ENCODE data around the gene APOBEC2. TPM values are rescaled to one million over a fixed set of nuclear protein-coding genes. Genes with fewer than 3 reads are reported as not detected.

APOBEC2 gene
- total RNA-seq, 1 donor from 2014 or later = not detected

GRCh38 chr6:41059556-41059955 lies 6.6 kb downstream of the APOBEC2 start:
- peaks cover 3% of the 10 kb centered on the region for H3K4me1 Mint-ChIP-seq
- no peak overlapping the region for H3K27ac Mint-ChIP-seq
- no peak for ATAC-seq (ENCODE audit: low read depth)
- no peak for TF ChIP-seq CTCF (IDR thresholded peaks at IDR 0.05)
- H3K9me3 Mint-ChIP-seq = no peaks in the 10 kb centered on the region
- ChIA-PET CTCF (no interaction called here), POLR2A (no interaction called here)
- no peaks in the 10 kb centered on the region for H3K27me3 Mint-ChIP-seq
- DNase-seq = no peak
- no peak overlapping the region for H3K4me3 Mint-ChIP-seq
- intact Hi-C loops (cut with micrococcal nuclease) = no loop called here
- peaks cover 55% of the 10 kb centered on the region for H3K36me3 Mint-ChIP-seq (ENCODE audit: low read depth)

GRCh38 chr6:41061196-41061726 lies 8.3 kb downstream of the APOBEC2 start:
- no peak overlapping the region for H3K27ac Mint-ChIP-seq
- intact Hi-C loops (cut with micrococcal nuclease) = no loop called here
- no peaks in the 10 kb centered on the region for H3K4me1 Mint-ChIP-seq
- POLR2A ChIA-PET = no interaction called here
- H3K4me3 Mint-ChIP-seq = no peak overlapping the region
- DNase-seq = no peak
- CTCF ChIA-PET = no interaction called here
- H3K27me3 Mint-ChIP-seq = no peaks in the 10 kb centered on the region
- H3K9me3 Mint-ChIP-seq = no peaks in the 10 kb centered on the region
- peaks cover 62% of the 10 kb centered on the region for H3K36me3 Mint-ChIP-seq (ENCODE audit: low read depth)
- no peak for TF ChIP-seq CTCF (IDR thresholded peaks at IDR 0.05)
- no peak for ATAC-seq (ENCODE audit: low read depth)

- no peak overlapping the region for H3K4me3 Mint-ChIP-seq
- H3K27me3 Mint-ChIP-seq = no peaks in the 10 kb centered on the region
- intact Hi-C loops (cut with micrococcal nuclease) = no loop called here
- DNase-seq (no peak), ATAC-seq (ENCODE audit: low read depth) (no peak)
- TF ChIP-seq CTCF (IDR thresholded peaks at IDR 0.05) = no peak
- ChIA-PET CTCF (no interaction called here), POLR2A (no interaction called here)
- peaks cover 5% of the 10 kb centered on the region for H3K4me1 Mint-ChIP-seq
- H3K9me3 Mint-ChIP-seq = no peaks in the 10 kb centered on the region
- no peak overlapping the region for H3K27ac Mint-ChIP-seq
- H3K36me3 Mint-ChIP-seq (ENCODE audit: low read depth) = peaks cover 70% of the 10 kb centered on the region
These were observed 9.1 kb downstream of the APOBEC2 start for GRCh38 chr6:41062056-41062455.

- peaks cover 85% of the 10 kb centered on the region for H3K36me3 Mint-ChIP-seq (ENCODE audit: low read depth)
- H3K4me1 Mint-ChIP-seq = peaks cover 5% of the 10 kb centered on the region
- CTCF ChIA-PET = interaction anchor here (1.5 kb wide), 1 partner anchor 35 kb away, joined by 3 read pairs; no protein-coding TSS in a partner anchor
These were observed 10.9 kb downstream of the APOBEC2 start for GRCh38 chr6:41063884-41064285.

GRCh38 chr6:41064841-41065240 lies 11.8 kb downstream of the APOBEC2 start:
- H3K27me3 Mint-ChIP-seq = no peaks in the 10 kb centered on the region
- H3K4me1 Mint-ChIP-seq = peaks cover 5% of the 10 kb centered on the region
- H3K4me3 Mint-ChIP-seq = no peak overlapping the region
- no peak overlapping the region for H3K27ac Mint-ChIP-seq
- ChIA-PET CTCF (no interaction called here), POLR2A (no interaction called here)
- intact Hi-C loops (cut with micrococcal nuclease) = no loop called here
- DNase-seq = no peak
- no peak for ATAC-seq (ENCODE audit: low read depth)
- peaks cover 87% of the 10 kb centered on the region for H3K36me3 Mint-ChIP-seq (ENCODE audit: low read depth)
- H3K9me3 Mint-ChIP-seq = no peaks in the 10 kb centered on the region
- TF ChIP-seq CTCF (IDR thresholded peaks at IDR 0.05) = no peak

More at GRCh38 chr6:41063884-41064285, 10.9 kb downstream of the APOBEC2 start:
- ATAC-seq (ENCODE audit: low read depth) = no peak
- Mint-ChIP-seq H3K27ac (no peak overlapping the region), H3K9me3 (no peaks in the 10 kb centered on the region), H3K27me3 (no peaks in the 10 kb centered on the region), H3K4me3 (no peak overlapping the region)
- no peak for TF ChIP-seq CTCF (IDR thresholded peaks at IDR 0.05)
- intact Hi-C loops (cut with micrococcal nuclease) = no loop called here
- no peak for DNase-seq
- POLR2A ChIA-PET = no interaction called here

Data from activated B cell treated with CpG ODN at 0.5 μM for 24 hours (primary cell).